ENCODE data around the gene CNTD1. TPM values are rescaled to one million over a fixed set of nuclear protein-coding genes. Genes with fewer than 3 reads are reported as not detected.

The CNTD1 gene
- total RNA-seq, 4 donors from 2014 or later, result 0.20 to 0.93 (median 0.78) TPM; not detected in 1

DNA sequence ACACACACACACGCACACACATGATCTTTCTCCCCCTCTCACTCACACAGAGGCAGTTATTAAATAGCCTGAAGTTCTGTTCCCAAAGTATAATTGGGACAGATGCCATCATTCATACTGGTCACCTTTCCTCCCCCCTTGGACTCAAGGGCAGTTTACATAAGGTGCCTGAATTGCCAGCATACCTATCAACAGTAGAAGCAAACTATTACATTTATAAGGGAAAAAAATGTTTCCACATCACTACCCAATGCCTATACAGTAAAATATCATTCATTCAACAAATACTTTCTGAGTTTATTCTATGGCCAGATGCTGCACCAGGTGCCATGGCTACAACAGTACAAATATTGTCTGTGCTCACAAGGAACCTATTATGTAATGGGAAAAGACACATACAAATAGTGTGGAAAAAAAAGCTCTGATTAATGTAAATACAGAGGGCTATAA, 6.3 kb downstream of the CNTD1 start:
- TF ChIP-seq EP300 (IDR thresholded peaks at IDR 0.05) (no peak), POLR2AphosphoS5 (IDR thresholded peaks at IDR 0.05) (no peak), POLR2A (IDR thresholded peaks at IDR 0.05) (no peak)
- TF ChIP-seq, protein P1, sequence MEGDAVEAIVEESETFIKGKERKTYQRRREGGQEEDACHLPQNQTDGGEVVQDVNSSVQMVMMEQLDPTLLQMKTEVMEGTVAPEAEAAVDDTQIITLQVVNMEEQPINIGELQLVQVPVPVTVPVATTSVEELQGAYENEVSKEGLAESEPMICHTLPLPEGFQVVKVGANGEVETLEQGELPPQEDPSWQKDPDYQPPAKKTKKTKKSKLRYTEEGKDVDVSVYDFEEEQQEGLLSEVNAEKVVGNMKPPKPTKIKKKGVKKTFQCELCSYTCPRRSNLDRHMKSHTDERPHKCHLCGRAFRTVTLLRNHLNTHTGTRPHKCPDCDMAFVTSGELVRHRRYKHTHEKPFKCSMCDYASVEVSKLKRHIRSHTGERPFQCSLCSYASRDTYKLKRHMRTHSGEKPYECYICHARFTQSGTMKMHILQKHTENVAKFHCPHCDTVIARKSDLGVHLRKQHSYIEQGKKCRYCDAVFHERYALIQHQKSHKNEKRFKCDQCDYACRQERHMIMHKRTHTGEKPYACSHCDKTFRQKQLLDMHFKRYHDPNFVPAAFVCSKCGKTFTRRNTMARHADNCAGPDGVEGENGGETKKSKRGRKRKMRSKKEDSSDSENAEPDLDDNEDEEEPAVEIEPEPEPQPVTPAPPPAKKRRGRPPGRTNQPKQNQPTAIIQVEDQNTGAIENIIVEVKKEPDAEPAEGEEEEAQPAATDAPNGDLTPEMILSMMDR (IDR thresholded peaks at IDR 0.05), result no peak
- no peaks in the 10 kb centered on the region for H3K27me3 ChIP-seq
- 0 to 33% methylated on average over 1 of the region's 1 CpG for WGBS, 2 donors (ENCODE audit: low coverage in 1 of 2)
- no peak overlapping the region for H3K4me3 ChIP-seq
- H3K27ac ChIP-seq, result peak overlapping the region; percentile 45 to 78 (median 70)
- no peaks in the 10 kb centered on the region for H3K9me3 ChIP-seq
- ATAC-seq, result no peak
- peaks cover 4 to 54% (median 4%) of the 10 kb centered on the region in 3 donors for H3K4me1 ChIP-seq
- no peaks in the 10 kb centered on the region for H3K36me3 ChIP-seq

DNA sequence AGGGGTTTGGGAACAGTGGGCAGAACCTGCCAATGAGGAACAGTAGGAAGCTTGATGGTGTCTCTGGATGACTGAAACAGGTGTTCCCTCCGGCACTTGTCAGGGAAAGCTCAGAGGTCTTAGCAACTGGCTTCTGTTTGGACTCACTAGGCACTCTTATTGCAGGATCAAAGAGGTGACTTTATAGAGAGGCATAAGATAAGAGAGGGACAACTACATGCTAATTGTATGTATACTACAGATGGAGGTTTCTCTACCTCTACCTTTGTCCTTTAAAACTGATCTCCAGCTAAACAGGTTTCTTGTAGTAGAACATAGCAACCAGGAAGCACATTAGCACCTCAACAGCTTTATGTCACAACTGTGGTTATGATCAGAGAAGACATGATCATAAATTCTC, 7.6 kb downstream of the CNTD1 start:
- Histone ChIP-seq H3K27me3 (no peaks in the 10 kb centered on the region), H3K27ac (peak overlapping the region in 3 of 4 donors; percentile 45 to 78 (median 67)), H3K4me3 (no peak overlapping the region), H3K36me3 (peaks cover 0 to 11% of the 10 kb centered on the region in 2 donors), H3K9me3 (no peaks in the 10 kb centered on the region), H3K4me1 (peaks cover 4 to 58% (median 4%) of the 10 kb centered on the region in 3 donors)
- TF ChIP-seq EP300 (IDR thresholded peaks at IDR 0.05) (no peak), POLR2A (IDR thresholded peaks at IDR 0.05) (no peak), POLR2AphosphoS5 (IDR thresholded peaks at IDR 0.05) (no peak)
- TF ChIP-seq, protein P1 (IDR thresholded peaks at IDR 0.05), result no peak
- ATAC-seq, result no peak
- WGBS, 2 donors (ENCODE audit: low coverage in 1 of 2), result no CpG with 5 or more reads among the region's 1 CpG

DNA sequence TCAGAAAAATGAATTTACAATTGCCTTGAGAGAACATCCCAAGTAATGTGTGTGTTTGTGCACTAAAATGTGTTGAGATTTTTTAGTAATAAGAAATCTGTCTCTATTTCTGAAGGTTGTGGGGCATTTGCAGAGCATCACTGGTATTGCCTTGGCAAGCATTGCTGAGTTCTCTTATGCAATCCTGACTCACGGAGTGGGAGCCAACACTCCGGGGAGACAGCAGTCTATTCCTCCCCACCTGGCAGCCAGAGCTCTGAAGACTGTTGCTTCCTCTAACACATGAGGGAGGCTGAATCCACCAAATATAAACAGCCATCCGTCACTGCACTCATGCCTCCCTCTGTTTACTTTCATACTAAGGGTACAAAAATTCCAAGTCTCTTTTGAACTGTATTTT, 10.6 kb downstream of the CNTD1 start:
- 0 to 9% methylated on average over 1 to 3 of the region's 3 CpGs for WGBS, 2 donors (ENCODE audit: low coverage in 1 of 2)
- H3K4me1 ChIP-seq, result peaks cover 4 to 47% (median 5%) of the 10 kb centered on the region in 3 donors
- H3K4me3 ChIP-seq, result no peak overlapping the region
- peak overlapping the region; percentile 58 to 78 (median 71) for H3K27ac ChIP-seq
- no peak for TF ChIP-seq EP300 (IDR thresholded peaks at IDR 0.05)
- no peak for TF ChIP-seq POLR2A (IDR thresholded peaks at IDR 0.05)
- TF ChIP-seq, protein P1 (IDR thresholded peaks at IDR 0.05), result no peak
- peak; percentile 82 for TF ChIP-seq POLR2AphosphoS5 (IDR thresholded peaks at IDR 0.05)
- peak; percentile 96 for ATAC-seq
- no peaks in the 10 kb centered on the region for H3K9me3 ChIP-seq
- peaks cover 0 to 39% of the 10 kb centered on the region in 2 donors for H3K36me3 ChIP-seq
- H3K27me3 ChIP-seq, result no peaks in the 10 kb centered on the region

DNA sequence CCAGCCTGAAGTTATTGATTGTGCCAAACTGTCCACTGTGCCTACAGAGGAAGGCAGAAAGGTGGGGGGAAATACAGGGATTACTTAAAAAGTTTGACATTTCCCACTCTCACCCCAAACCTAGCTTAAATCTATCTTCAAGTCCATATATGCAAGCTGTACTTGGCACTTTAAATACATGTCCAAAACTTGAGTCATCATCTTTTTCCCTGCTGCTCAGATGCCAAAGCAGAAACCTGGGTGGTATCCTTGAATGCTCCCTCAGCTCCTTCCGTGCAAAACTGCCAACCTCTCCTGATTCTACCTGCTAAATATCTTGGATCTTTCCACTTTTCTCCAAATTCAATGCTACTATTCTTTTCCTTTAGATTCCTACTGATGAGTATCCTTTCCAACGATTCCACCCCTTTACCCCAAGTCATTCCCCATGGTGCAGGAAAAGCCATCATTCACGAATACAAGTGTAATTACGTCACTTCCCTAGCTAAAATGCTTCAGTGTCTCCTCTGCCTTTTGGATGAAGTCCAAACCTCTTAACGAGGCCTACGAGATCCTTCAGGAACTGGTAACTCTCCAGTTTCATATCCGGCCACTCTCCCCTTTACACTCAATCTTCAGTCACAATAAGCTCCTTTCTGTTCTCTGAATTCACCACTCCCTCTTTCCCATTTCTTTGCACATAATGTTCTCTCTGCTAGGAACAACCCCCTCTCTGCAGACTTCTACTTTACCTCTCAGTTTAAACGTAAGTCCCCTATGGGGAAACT, 16.2 kb downstream of the CNTD1 start:
- Histone ChIP-seq H3K27ac (peak overlapping the region; percentile 49 to 76 (median 56)), H3K36me3 (peaks cover 0 to 94% of the 10 kb centered on the region in 2 donors), H3K4me1 (peaks cover 9 to 26% (median 12%) of the 10 kb centered on the region in 3 donors), H3K4me3 (no peak overlapping the region), H3K27me3 (no peaks in the 10 kb centered on the region), H3K9me3 (no peaks in the 10 kb centered on the region)
- peak; percentile 36 for TF ChIP-seq POLR2AphosphoS5 (IDR thresholded peaks at IDR 0.05)
- no peak for TF ChIP-seq EP300 (IDR thresholded peaks at IDR 0.05)
- peak; percentile 48 for ATAC-seq
- WGBS, 2 donors (ENCODE audit: low coverage in 1 of 2), result 32 to 34% methylated on average over 7 to 8 of the region's 8 CpGs

DNA sequence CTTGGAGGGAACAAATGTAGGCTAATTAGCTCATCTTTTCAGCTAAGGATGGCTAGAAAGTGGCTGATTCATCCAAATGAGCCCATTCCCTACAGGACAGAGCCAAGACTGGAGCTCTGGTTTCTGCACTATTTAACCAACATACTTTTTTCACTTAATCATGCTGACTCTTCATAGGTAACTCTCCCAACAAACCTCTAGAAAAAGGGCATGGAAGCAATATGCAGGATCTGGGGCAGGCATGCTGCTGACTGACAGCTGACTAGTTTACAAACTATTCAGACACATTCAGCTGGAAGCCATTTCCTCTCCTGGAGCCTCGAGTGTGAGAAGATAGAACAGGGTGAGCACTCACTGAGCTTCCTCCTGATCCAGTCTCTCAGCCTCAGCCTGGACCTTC, 19.2 kb downstream of the CNTD1 start:
- H3K4me1 ChIP-seq, result peaks cover 9 to 35% (median 18%) of the 10 kb centered on the region in 3 donors
- H3K36me3 ChIP-seq, result peaks cover 0 to 97% of the 10 kb centered on the region in 2 donors
- TF ChIP-seq POLR2AphosphoS5 (IDR thresholded peaks at IDR 0.05), result no peak
- TF ChIP-seq POLR2A (IDR thresholded peaks at IDR 0.05), result no peak
- TF ChIP-seq, protein P1 (IDR thresholded peaks at IDR 0.05), result no peak
- TF ChIP-seq EP300 (IDR thresholded peaks at IDR 0.05), result no peak
- ATAC-seq, result no peak
- WGBS, 2 donors (ENCODE audit: low coverage in 1 of 2), result 27 to 33% methylated on average over 1 of the region's 1 CpG
- no peaks in the 10 kb centered on the region for H3K9me3 ChIP-seq
- H3K4me3 ChIP-seq, result no peak overlapping the region
- no peak overlapping the region for H3K27ac ChIP-seq
- H3K27me3 ChIP-seq, result no peaks in the 10 kb centered on the region
